ENCODE results near the gene GLG1. TPM values are rescaled to one million over a fixed set of nuclear protein-coding genes. Genes with fewer than 3 reads are reported as not detected.

Gene GLG1
- total RNA-seq, 1 experiment from 2014 or later: 65.6 TPM

DNA sequence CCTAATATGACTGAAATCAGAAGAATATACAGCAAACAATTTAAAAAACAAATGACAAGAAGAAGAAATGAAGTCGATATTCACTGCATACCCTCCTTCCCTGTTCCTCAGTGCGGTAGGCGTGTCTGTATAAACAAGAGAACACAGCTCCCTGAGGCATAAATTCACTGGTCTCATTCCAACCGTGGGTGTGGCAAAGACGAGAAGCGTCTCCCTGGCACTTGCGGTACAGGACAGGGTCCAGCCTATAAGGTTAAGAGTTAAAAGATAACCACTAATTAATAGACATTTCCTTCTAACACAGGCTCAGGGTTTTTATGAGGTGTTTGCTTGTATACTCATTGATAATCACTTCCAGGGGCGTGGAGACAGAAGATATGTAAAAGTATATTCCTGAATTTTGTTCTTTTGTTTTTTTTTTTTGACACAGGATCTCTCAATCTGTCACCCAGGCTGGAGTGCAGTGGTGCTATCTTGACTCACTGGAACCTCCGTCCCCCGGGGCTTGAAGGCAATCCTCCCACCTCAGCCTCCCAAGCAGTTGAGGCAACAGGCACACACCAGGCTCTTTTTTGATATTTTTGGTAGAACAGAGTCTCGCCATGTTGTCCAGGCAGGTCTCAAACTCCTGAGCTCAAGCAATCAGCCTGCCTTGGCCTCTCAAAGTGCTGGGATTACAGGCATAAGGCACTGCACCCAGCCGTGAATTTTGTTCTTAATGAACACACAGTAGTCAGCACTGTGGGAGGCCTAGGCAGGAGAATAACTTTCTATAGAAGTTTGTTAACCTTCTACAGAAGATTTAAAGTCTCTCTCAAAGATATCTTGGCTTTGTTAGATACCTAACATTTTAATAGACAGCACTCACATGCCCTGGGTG lies 126.5 kb downstream of the GLG1 start:
- DNase-seq (ENCODE audit: low read depth): no peak

DNA sequence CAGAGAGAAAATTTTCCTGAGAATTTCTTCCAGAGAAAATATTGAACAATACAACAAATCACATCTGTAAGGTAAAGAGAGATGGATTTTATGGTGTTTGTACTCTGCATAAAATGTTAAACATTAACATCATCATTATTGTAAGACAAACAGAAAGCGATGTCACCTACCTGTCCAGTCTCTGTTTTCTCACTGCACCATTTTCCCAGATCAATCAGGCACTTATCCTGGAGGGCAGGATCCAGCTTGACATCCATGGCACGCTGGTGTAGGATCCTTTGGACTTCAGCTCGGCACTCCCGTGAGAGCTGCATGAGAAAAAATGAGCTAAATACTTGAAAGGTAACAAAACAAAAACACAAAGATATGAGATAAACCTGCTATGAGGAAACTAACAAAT lies 129.7 kb downstream of the GLG1 start:
- DNase-seq (ENCODE audit: low read depth): no peak

DNA sequence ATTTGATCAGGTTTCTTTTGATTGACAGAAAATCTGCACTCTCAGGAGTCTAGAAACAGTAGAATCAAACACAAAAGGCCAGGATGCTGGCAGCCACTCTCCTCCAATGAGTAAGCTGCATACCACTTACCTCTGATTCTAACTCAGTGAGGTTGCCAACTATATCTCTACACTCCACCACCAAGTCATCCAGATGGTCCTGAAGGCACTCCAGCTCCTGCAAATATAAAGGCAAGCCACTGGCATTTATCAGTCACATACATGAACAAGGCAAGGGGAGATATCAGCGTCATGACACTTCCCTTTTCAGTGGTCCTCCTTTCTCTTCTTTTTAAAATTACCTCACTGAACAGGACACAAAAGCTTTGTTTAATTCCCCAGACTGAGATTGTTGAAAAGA lies 132.5 kb downstream of the GLG1 start:
- DNase-seq (ENCODE audit: low read depth): no peak

DNA sequence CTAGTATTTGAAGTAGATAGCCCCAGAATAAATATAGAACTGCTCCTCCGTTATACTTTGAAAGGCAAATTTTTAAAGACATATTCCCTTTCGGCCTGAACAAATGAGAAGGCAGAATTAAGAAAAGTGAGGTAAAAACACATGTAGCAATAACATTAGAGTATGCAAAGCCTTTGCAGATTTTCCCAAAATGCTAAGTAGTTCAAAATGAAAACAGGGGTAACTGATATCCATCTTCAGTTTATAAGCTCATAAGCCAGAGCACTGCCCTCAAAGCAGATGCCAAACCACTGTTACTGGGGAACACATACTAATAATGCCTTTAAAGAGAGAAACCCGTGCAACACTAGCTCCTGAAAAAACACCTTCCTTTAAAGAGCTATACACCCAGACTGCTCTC lies 134.4 kb downstream of the GLG1 start:
- DNase-seq (ENCODE audit: low read depth): no peak

DNA sequence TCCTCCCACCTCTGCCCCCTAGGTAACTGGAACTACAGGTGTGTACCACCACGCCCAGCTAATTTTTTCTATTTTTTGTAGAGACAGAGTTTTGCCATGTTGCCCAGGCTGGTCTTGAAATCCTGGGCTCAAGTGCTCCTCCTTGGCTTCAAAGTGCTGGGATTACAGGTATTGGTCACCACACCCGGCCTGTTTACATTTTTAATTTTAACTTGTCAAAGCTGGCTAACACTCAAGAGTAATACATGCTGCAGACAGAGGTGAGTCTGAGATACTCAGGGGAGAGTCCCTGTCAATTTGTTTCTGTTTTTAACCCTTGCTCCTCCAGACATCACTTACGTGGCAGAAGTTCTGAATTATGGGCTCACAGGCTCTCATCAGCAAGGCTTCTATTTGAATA lies 134.9 kb downstream of the GLG1 start:
- no peak for DNase-seq (ENCODE audit: low read depth)

DNA sequence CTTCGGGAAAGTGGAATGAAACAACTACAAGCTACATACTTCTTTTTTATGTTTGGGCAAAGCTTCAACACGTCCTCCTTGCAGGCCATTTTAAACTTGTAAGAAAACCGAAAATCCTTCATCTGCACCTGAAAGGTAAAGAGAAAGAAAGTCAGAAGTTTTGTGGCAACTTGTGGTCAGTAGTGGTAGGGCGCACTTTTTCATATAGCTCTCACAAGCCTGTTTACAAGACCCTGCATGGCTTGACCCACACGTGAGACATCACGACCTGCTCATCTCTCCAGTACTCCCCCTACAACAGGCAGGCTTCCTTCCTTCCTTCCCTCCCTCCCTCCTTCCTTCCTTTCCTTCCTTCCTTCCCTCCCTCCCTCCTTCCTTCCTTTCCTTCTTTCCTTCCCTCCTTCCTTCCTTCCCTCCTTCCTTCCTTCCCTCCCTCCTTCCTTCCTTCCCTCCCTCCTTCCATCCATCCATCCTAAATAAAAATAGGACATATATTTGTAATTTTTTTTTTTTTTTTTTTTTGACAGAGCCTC lies 136.9 kb downstream of the GLG1 start:
- no peak for DNase-seq (ENCODE audit: low read depth)

DNA sequence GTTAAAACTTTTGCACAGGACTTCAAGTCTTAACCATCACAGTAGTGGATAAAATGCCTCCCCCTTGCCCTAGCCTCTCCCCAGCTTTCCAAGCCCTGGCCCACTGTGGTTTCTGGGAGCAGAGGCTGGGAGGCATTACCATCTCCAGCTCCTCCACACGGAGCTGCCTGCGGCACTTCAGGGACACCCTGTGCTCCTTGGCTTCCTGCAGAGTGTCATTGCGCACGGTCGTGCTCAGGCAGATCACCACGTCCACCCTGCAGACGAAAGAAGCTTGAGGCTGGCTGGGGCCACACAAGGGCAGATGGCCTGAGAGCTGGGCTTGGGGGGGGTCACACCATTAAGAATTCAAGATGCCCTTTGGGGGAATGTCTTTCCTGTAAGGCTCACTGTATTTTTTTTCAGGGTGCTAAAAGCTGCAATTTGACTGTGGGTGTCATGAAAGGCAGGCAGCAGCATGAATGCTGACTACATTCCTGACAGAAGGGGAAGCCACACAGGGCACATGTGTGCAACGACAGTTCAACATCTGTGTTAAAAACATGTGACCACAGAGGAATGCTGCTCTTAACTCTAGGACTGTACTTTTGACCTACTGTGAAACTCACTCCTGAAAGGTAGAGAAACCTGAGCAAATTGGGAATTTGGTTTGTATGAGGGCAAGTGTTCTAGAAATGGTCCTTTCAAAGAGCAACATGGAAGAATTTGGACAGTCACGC lies 137.9 kb downstream of the GLG1 start:
- no peak for DNase-seq (ENCODE audit: low read depth)

DNA sequence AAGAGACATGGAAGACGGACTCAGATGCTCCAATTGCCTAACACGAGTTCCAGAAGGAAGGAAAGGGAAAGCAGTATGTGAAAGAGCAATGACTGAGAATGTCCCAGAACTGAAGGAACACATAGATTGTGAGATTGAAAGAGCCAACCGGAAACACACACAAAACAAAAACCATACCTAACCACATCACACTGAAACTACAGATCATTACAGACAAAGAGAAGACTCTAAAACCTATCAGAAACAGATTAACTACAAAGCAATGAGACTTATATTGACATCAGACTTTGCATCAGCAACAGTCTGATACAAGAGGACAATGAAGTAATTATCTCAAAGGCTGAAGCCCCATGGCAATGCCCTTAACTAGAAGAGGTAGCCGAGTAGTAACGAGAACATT lies 140.0 kb downstream of the GLG1 start:
- DNase-seq (ENCODE audit: low read depth): no peak

DNA sequence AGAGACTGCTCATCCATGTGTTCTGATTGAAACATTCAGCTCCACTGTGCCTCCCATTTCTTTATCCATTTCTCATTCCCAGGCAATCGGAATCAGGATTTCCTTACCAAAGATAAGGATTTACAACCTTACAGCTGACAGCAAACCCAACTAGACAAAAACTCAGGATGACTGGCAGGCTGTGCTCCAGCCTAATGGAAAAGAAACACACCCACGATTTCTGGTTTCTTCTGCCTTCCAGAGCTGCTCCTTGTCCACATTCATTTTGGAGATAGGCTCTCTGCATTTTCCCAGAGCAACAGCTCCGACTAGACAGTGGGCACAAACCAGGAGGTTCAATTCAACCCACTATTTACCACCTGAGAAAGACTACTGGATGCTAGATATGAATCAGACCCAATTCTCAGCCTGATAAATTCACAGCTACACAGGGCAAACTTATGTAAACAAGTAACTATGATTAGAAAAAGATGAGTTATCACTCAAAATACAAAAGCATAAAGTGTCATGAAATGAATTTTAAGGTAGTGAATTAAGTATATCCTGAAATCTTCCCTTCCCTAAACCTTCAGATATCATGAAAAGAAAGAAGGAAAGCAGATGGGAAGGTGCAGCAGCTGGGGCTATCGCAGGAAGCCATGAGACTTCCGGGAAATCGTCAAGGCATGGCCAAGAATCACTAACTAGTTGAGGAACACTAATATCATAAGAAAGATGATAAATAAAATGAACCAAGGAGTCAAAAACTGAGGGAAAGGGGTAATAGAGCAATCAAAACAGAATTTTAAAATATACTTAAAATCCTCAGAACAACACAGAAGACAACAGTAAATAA lies 140.8 kb downstream of the GLG1 start:
- no peak for DNase-seq (ENCODE audit: low read depth)

DNA sequence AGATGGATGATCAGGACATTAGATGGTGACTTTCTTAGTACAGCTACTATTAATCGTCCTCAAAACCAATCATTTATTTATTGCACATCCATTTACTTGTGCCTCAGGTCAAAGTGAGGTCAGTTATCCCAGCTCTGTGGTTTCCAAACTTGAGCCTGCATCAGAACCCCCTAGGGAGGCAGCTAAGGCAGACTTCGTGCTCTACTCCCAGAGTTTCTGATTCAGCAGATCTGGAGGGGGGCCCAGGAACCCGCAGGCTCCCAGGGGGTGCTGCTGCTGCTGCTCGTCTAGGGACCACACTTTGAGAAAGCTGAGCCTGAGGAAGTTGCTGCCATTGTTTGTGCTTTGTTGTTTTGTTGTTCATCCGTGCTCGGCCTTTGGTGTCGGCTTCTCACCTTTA lies 141.6 kb downstream of the GLG1 start:
- DNase-seq (ENCODE audit: low read depth): no peak

DNA sequence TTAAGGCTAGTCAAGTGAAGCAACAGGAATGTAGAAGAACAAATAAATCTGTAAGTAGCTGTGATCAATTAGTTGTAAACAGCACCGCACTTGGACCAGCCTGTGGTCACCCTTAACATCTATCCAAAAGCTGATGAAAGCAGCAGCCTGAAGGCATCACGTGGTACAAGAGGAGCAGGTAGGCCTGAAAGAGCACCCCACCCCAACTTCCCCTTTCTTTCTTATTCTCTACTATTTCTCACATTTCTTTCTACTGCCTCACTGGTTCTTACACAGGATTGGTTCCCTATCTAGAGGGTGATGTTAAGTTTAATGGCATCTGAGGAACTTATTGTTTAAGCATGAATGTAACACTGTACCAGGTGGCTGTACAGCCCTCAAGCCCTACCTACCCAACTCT lies 143.0 kb downstream of the GLG1 start:
- DNase-seq (ENCODE audit: low read depth): no peak

DNA sequence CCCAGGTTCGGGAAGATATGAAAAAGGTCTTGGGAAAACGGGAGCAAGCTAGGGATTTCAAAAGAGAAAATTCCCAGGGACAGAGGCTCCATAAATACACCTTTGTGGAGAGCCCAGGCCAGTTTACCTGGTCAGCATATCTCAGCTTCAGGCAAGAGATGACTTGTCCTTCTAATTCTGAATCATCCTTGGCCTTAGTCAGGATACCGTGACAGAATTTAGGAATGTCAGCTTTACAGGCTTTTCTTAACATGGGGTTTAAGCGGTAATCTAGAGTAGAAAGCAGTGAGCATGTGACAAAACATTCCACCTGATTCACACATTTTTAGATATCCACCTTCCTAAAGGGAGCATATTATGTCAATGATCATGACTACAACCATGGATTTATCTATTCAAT lies 144.6 kb downstream of the GLG1 start:
- DNase-seq (ENCODE audit: low read depth): peak; percentile 7

DNA sequence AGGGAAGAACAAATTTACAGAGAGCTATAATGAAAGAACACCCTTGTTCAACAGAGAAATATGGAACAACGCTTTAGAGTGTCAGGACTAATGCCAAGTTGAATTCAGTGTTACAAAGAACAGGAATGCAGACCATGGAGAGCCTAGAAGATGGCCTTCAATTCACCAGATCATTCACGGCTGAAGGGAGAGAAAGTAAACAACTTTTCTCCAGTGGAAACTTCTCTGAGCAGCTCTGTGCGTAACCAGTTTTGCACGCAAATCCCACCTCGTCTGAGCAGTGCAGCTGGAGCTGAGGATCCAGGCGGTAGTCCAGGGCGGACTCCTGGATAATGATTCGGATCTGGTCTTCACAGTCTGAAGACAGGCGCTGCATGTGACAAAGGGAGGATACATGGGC lies 145.1 kb downstream of the GLG1 start:
- no peak for DNase-seq (ENCODE audit: low read depth)

DNA sequence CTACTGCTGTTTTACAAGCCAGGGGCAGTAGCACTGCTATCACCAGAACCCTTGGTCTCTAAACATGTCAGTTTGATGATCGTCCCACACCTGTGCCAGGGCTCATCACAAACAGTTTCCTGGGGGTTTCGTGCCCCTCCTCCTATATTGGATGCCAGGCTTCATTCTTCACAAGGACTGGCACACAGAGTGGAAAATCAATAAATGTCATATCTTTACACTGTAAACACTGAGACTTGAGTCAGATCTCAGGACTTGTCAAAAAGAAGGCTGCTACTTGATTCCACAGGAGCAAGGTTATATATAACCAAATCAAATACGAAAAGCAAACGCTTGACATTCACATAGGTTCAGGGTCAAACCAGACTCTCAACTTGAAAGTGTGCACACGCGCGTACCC lies 146.4 kb downstream of the GLG1 start:
- no peak for DNase-seq (ENCODE audit: low read depth)

DNA sequence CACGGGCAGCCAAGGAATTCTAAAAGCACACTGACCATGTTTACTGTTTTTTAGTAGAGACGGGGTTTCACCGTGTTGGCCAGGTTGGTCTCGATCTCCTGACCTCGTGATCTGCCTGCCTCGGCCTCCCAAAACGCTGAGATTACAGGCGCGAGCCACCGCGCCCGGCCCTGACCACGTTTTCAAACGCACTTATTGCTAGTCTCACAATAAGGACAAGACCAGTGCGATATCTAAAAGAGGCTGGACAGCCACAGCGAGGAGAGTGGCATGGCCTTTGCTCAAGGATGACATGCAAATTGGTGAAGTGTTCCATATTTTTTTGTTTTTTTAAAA lies 150.7 kb downstream of the GLG1 start:
- no peak for DNase-seq (ENCODE audit: low read depth)

DNA sequence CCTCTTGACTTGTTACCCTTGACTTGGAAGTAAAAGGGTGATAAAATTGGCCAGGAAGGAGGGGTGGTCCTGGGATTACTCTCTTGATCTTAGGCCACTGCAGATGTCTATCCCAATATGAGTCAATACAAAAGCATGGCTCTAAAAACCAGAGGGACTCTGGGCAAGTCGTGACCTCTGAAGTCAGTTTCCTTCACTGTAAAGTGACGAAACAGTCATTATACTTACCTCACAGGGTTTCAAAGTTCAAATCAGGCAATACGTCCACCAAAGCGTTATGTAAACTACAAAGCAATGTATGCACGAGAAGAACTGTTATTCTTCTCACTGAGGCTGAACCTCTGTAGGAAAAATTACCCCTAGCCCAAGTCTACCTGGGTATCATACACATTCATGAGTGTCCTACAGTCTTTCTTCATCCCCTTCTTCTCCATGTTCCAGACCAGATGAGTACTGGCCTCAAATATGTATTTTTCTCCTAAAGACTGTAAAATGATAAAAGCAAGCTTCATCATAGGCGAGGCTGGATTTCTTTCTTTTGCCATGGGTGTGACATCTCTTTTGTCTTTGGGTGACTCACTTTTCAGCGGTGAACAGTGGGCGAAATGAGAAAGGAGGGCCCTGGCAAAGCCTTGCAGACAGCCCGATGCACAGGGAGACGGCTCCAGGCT lies 151.2 kb downstream of the GLG1 start:
- peak; percentile 59 for DNase-seq (ENCODE audit: low read depth)

DNA sequence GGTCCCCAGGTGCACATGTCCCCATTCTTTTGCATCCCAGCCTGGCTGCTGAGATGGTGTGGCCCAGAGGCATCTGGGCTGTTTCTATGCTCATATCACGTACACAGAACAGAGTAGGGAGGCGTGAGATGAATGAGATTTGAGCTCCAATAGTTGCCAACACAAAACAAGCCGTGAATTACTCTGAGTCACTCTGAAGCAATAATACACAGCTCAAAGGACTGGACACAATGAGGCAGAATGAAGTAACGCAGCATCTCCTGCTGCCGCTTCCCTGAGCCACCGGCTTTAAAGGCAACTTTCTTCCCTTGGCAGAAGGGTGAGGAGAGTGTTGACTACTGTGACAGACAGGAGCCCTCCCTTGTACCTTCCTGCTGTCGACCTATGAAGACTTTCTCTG lies 151.7 kb downstream of the GLG1 start:
- peak; percentile 76 for DNase-seq (ENCODE audit: low read depth)

DNA sequence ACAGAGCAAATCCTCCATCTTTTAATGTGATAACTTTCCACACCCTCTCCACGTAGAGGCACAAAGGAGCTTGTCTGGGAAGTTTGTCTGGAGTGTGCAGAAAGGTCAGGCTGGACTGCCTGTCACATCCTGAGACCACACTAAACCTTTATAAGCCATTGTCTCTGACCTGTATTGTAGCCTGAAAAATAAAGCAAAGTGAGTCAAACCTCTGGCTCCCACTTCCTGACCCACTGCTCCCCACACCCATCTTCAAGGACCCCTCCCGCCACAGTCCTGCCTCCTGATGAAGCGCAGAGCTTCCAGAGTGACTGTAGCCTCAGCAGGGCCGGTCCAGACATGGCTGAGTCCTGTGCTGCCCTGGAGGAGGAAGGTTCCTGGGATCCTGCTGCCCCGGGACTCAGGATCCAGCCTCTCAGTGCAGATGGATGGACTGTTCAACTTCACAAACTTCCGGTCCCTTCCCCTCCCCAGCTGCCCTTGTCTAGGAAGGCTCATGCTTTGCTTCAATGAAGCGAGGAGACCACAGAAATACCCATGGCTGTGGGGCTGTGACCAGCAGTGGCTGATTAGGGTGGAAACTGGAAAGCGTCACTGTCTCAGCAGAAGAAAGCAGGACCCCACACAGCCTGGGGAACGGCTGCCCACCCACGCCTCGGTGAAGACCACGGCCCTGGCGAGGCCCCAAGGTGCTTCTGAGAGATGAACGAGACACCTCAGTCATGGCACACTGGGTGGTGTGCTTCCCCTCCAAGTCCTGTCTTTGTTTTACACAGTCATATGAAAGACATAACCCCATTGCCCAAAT lies 154.8 kb downstream of the GLG1 start:
- peak; percentile 43 for DNase-seq (ENCODE audit: low read depth)

DNA sequence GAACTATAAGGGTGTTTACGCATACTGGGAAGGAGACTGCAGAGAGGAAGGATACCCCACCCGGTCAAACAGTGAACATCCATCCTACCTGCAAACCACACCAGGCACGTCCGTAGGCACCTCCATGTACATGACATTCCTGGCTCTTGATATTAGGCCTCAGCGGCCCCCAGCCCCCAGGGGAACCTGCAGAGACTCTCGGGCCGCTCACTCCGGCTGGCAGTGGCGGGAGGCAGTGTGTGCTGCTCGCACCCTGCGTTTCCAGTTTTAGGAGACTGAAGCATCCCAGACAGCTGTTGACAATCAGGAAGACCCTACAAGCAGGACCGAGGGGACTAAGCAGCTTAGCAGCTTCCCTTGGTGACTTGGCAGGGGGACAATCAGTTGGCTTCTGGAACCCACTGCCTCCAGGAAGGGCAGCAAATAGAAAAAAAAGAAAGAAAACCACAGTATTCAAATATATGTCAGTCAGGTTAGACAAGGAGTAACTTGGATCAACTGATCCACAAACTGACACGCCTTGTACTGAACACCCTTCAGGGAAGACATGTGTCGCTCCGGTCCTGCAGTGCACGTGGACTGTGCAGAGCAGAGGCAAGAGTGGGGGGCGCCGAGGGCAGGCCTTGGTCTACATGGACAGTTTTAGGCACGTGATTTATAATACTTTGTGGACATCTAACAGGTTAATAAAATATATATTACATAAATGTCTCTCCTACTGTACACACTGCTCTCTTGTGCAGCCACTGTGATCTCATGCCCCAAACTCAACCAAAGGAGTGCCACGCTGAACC lies 155.8 kb downstream of the GLG1 start:
- no peak for DNase-seq (ENCODE audit: low read depth)

DNA sequence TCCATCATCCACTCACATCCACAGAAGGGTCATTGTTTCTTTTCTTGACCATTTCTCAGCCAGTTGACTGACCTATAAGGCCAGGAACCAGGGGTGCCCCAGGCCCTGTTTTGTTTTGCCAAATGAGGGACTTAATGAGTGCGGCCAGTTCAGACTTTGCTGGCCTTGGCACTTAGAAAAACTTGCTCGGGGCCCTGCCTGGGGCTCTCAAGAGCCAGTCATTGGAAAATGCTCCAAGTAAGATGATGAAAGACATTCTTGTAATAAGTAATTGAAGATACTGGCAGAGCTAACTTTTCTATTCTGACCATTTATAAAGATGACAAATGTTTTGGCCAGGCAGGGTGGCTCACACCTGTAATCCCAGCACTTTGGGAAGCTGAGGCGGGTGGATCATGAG lies 156.7 kb downstream of the GLG1 start:
- DNase-seq (ENCODE audit: low read depth): no peak

Measured in HT1080 (cell line).